Skin epidermis (tissue), 12 donors: ENCODE measurements around the gene ARHGEF16.
A peak's percentile ranks its signal among the peaks of the same experiment; 100 is the strongest.

Source experiments
- H3K27ac ChIP-seq, 21 experiments: fragments of 200-600 bp; sonication (generic) in 11 of 21; one replicate each; pipeline ENCODE4 v1.5.0; 2020; ENCODE audit warnings: mild to moderate bottlenecking in 3 of 21, inconsistent platforms in 2 of 21, moderate library complexity in 2 of 21
- H3K4me3 ChIP-seq, 7 experiments: fragments of 200-600 bp; sonication (generic) in 2 of 7; one replicate each; pipeline ENCODE4 v1.5.0; 2020; ENCODE audit warnings: inconsistent platforms in 2 of 7, mild to moderate bottlenecking in 2 of 7, moderate library complexity in 1 of 7

The ARHGEF16 gene

GRCh38 chr1:3522564-3523265, 68.2 kb downstream of the ARHGEF16 start:
- Histone ChIP-seq H3K27ac (peak overlapping the region in 18 of 21 experiments; percentile 20 to 85 (median 68)), H3K4me3 (no peak overlapping the region)

GRCh38 chr1:3523980-3524379, 69.5 kb downstream of the ARHGEF16 start:
- H3K4me3 ChIP-seq: no peak overlapping the region
- peak overlapping the region in 8 of 21 experiments; percentile 29 to 85 (median 68) for H3K27ac ChIP-seq

GRCh38 chr1:3524556-3525203, 70.2 kb downstream of the ARHGEF16 start:
- Histone ChIP-seq H3K4me3 (no peak overlapping the region), H3K27ac (peak overlapping the region in 1 of 21 experiments; percentile 67)

GRCh38 chr1:3525551-3526482, 71.4 kb downstream of the ARHGEF16 start:
- no peak overlapping the region for H3K4me3 ChIP-seq
- H3K27ac ChIP-seq: no peak overlapping the region

GRCh38 chr1:3527774-3528173, 73.3 kb downstream of the ARHGEF16 start:
- Histone ChIP-seq H3K4me3 (no peak overlapping the region), H3K27ac (peak overlapping the region in 2 of 21 experiments; percentile 9 to 46)

GRCh38 chr1:3529099-3529729, 74.7 kb downstream of the ARHGEF16 start:
- H3K4me3 ChIP-seq: peak overlapping the region; percentile 48 to 87 (median 73)
- peak overlapping the region in 13 of 21 experiments; percentile 14 to 97 (median 93) for H3K27ac ChIP-seq

GRCh38 chr1:3530086-3530925, 75.8 kb downstream of the ARHGEF16 start:
- H3K4me3 ChIP-seq: peak overlapping the region; percentile 48 to 87 (median 73)
- peak overlapping the region; percentile 64 to 97 (median 92) for H3K27ac ChIP-seq
